Stomach (tissue), 4 donors: Measurements from ENCODE around the gene PACSIN3.

Source experiments
- CTCF ChIP-seq, 7 experiments: fragments of 450-650 bp in 4 of 7; fragments of 200-600 bp in 3 of 7; sonication (generic) in 3 of 7; IDR thresholded peaks; one replicate each; pipeline ENCODE4 v1.5.1; 2016 to 2019; ENCODE audit warnings: antibody characterized with exemption in 7 of 7, control low read depth in 2 of 7, mild to moderate bottlenecking in 1 of 7
- POLR2A ChIP-seq, 4 donors: fragments of 450-650 bp; IDR thresholded peaks; one replicate each; pipeline ENCODE4 v1.6.1; 2016; ENCODE audit warnings: antibody characterized with exemption in 4 of 4, control low read depth in 2 of 4, mild to moderate bottlenecking in 1 of 4, moderate library complexity in 1 of 4
- POLR2AphosphoS5 ChIP-seq, 3 donors: sonication (generic); formaldehyde crosslinking; IDR thresholded peaks; one replicate each; pipeline ENCODE4 v1.6.1; 2016; ENCODE audit warnings: antibody characterized with exemption in 3 of 3

GRCh38 chr11:47163193-47163592 lies 23.0 kb downstream of the PACSIN3 start:
- no peak for TF ChIP-seq CTCF (IDR thresholded peaks at IDR 0.05)
- no peak for TF ChIP-seq POLR2A (IDR thresholded peaks at IDR 0.05)
- no peak for TF ChIP-seq POLR2AphosphoS5 (IDR thresholded peaks at IDR 0.05)
